IPS-20b (cell line): ENCODE measurements around the gene CMTM3.
"Not testable (repeated sequence)": the region's sequence is repeated elsewhere in the genome, so short reads cannot be mapped to it uniquely, and the experiment has no call there.

Experiments
- H3K27ac ChIP-seq: one replicate; pipeline ENCODE4 v1.5.1; 2013; ENCODE audit warnings: low read length
- H3K27me3 ChIP-seq: 2 replicates; pipeline ENCODE4 v1.6.1; 2013; ENCODE audit warnings: mild to moderate bottlenecking, low read length, inconsistent platforms; ENCODE audit not compliant: insufficient read depth
- H3K36me3 ChIP-seq: 2 replicates; pipeline ENCODE4 v1.6.1; 2013; ENCODE audit warnings: low read depth, mild to moderate bottlenecking, inconsistent platforms, low read length, moderate library complexity; ENCODE audit not compliant: insufficient read depth
- H3K4me1 ChIP-seq: 2 replicates; pipeline ENCODE4 v1.6.1; 2013; ENCODE audit warnings: mild to moderate bottlenecking, control low read depth, inconsistent platforms, low read length, moderate library complexity; ENCODE audit not compliant: insufficient read depth
- H3K4me3 ChIP-seq: 2 replicates; pipeline ENCODE4 v1.5.1; 2013; ENCODE audit warnings: mild to moderate bottlenecking, low read length, inconsistent platforms
- H3K9ac ChIP-seq: 2 replicates; pipeline ENCODE4 v1.6.1; 2013; ENCODE audit warnings: low read depth, mild to moderate bottlenecking, inconsistent platforms, low read length, moderate library complexity
- H3K9me3 ChIP-seq: 2 replicates; pipeline ENCODE4 v1.6.1; 2013; ENCODE audit warnings: mild to moderate bottlenecking, low read depth, low read length, inconsistent platforms; ENCODE audit not compliant: insufficient read depth

The CMTM3 gene

GRCh38 chr16:66660422-66661209, 56.1 kb downstream of the CMTM3 start:
- peak overlapping the region; percentile 45 for H3K9ac ChIP-seq

GRCh38 chr16:66661210-66661560, 56.7 kb downstream of the CMTM3 start:
- Histone ChIP-seq H3K4me1 (peaks cover 9% of the 10 kb centered on the region), H3K27me3 (no peaks in the 10 kb centered on the region), H3K9me3 (no peaks in the 10 kb centered on the region), H3K27ac (no peak overlapping the region), H3K4me3 (no peak overlapping the region), H3K36me3 (no peaks in the 10 kb centered on the region), H3K9ac (peak overlapping the region; percentile 45)

More at GRCh38 chr16:66660422-66661209, 56.1 kb downstream of the CMTM3 start:
- Histone ChIP-seq H3K4me1 (peaks cover 9% of the 10 kb centered on the region), H3K36me3 (no peaks in the 10 kb centered on the region), H3K4me3 (no peak overlapping the region), H3K27ac (no peak overlapping the region), H3K27me3 (no peaks in the 10 kb centered on the region), H3K9me3 (no peaks in the 10 kb centered on the region)

GRCh38 chr16:66661671-66662346, 57.3 kb downstream of the CMTM3 start:
- not testable (repeated sequence) for H3K4me1 ChIP-seq, H3K4me3 ChIP-seq, H3K27ac ChIP-seq, H3K9me3 ChIP-seq, H3K27me3 ChIP-seq, H3K9ac ChIP-seq, H3K36me3 ChIP-seq

GRCh38 chr16:66662445-66663194, 58.1 kb downstream of the CMTM3 start:
- peaks cover 9% of the 10 kb centered on the region for H3K4me1 ChIP-seq
- H3K9ac ChIP-seq, result no peak overlapping the region
- H3K27me3 ChIP-seq, result no peaks in the 10 kb centered on the region
- no peaks in the 10 kb centered on the region for H3K9me3 ChIP-seq
- H3K36me3 ChIP-seq, result no peaks in the 10 kb centered on the region
- no peak overlapping the region for H3K27ac ChIP-seq
- no peak overlapping the region for H3K4me3 ChIP-seq
